OCI-LY7 (cell line): Measurements from ENCODE around the gene SIGLEC1. TPM values are rescaled to one million over a fixed set of nuclear protein-coding genes. Genes with fewer than 3 reads are reported as not detected.

Experiments used
- BruUV-seq: library from RNA; stranded (reverse); fragments of 400-500 nt; replicated peaks from 2 replicates; lab custom pipeline; 2021; lab: Mats Ljungman, UMichigan
- CTCF ChIA-PET: fragments of 300-600 bp; sonication (Branson Sonifier 250); formaldehyde crosslinking; loops from one replicate; lab custom pipeline; 2022; ENCODE audit warnings: antibody characterized with exemption; ENCODE audit not compliant: unreplicated experiment; lab: Charles Lee
- POLR2A ChIA-PET: fragments of 300-600 bp; sonication (Branson Sonifier 250); formaldehyde crosslinking; loops from one replicate; lab custom pipeline; 2022; ENCODE audit warnings: antibody characterized with exemption; lab: Charles Lee
- DNase-seq: peaks from one replicate; pipeline ENCODE4 v3.0.0-alpha.2; 2015; ENCODE audit warnings: low spot score
- H2AFZ ChIP-seq: fragments of 200-600 bp; sonication (generic), shearing (Covaris generic); 2 replicates; pipeline ENCODE4 v1.6.1; 2014; ENCODE audit warnings: mild to moderate bottlenecking, antibody characterized with exemption, low read length, moderate library complexity
- H3K27ac ChIP-seq: fragments of 200-600 bp; sonication (generic); 2 replicates; pipeline ENCODE4 v1.5.1; 2014; ENCODE audit warnings: mixed run types, low read depth, mild to moderate bottlenecking, moderate library complexity, low read length, inconsistent platforms; ENCODE audit not compliant: poor library complexity, severe bottlenecking
- H3K36me3 ChIP-seq: fragments of 200-600 bp; sonication (generic); 2 replicates; pipeline ENCODE4 v1.6.1; 2014; ENCODE audit warnings: mild to moderate bottlenecking, antibody characterized with exemption, low read length, moderate library complexity, mixed read lengths; ENCODE audit not compliant: insufficient read depth
- H3K4me1 ChIP-seq: fragments of 200-600 bp; sonication (generic); 2 replicates; pipeline ENCODE4 v1.5.1; 2014; ENCODE audit warnings: mild to moderate bottlenecking, low read length; ENCODE audit not compliant: insufficient read depth, poor library complexity, severe bottlenecking
- H3K4me2 ChIP-seq: fragments of 200-600 bp; sonication (generic); 2 replicates; pipeline ENCODE4 v1.6.1; 2014; ENCODE audit warnings: mild to moderate bottlenecking, low read length
- H3K4me3 ChIP-seq: fragments of 200-600 bp; sonication (generic); 2 replicates; pipeline ENCODE4 v1.5.1; 2014; ENCODE audit warnings: mild to moderate bottlenecking, low read depth, low read length; ENCODE audit not compliant: poor library complexity, severe bottlenecking
- H3K79me2 ChIP-seq: fragments of 200-600 bp; sonication (generic); 2 replicates; pipeline ENCODE4 v1.6.1; 2016; ENCODE audit warnings: low read depth, mild to moderate bottlenecking, low read length, moderate library complexity, mixed read lengths; ENCODE audit not compliant: insufficient read depth
- H3K9me2 ChIP-seq: fragments of 200-600 bp; sonication (generic); 2 replicates; pipeline ENCODE4 v1.6.1; 2016; ENCODE audit warnings: mild to moderate bottlenecking, low read length, mixed read lengths; ENCODE audit not compliant: insufficient read depth
- H3K9me3 ChIP-seq: fragments of 200-600 bp; sonication (generic); 2 replicates; pipeline ENCODE4 v1.6.1; 2014; ENCODE audit warnings: mild to moderate bottlenecking, mixed run types, low read length, mixed read lengths
- H4K20me1 ChIP-seq: fragments of 200-600 bp; sonication (generic); 2 replicates; pipeline ENCODE4 v1.6.1; 2014; ENCODE audit warnings: mild to moderate bottlenecking, antibody characterized with exemption, low read length, moderate library complexity, mixed read lengths; ENCODE audit not compliant: insufficient read depth
- CTCF ChIP-seq: fragments of 200-600 bp; sonication (generic); conservative IDR thresholded peaks from 2 replicates; pipeline ENCODE4 v1.5.1; 2014; ENCODE audit warnings: mild to moderate bottlenecking, antibody characterized with exemption, low read length, moderate library complexity, mixed read lengths
- EZH2phosphoT487 ChIP-seq: fragments of 200-600 bp; sonication (generic); IDR thresholded peaks from 2 replicates; pipeline ENCODE4 v1.6.1; 2018; ENCODE audit warnings: low read depth, borderline replicate concordance, mild to moderate bottlenecking, mixed run types, antibody characterized with exemption, low read length, moderate library complexity, mixed read lengths
- intact Hi-C: fragments of 100-400 bp; cut with micrococcal nuclease; formaldehyde crosslinking; loops from one replicate; pipeline ENCODE4 v1.10.0; 2022; ENCODE audit not compliant: unreplicated experiment
- total RNA-seq, 2 experiments: library from RNA; depleted of rRNA in 1 of 2; stranded (reverse); fragments of >200 nt in 1 of 2; shearing (Covaris generic) in 1 of 2; gene quantifications; 2 replicates each; pipeline ENCODE4 v1.2.3, GENCODE V29; 2014 to 2022

The SIGLEC1 gene
- total RNA-seq, 2 experiments from 2014 or later: 0.11 TPM; not detected in 1

- Histone ChIP-seq H2AFZ (no peak overlapping the region), H3K36me3 (no peaks in the 10 kb centered on the region), H3K4me2 (no peak overlapping the region), H3K9me3 (no peaks in the 10 kb centered on the region), H3K27ac (no peak overlapping the region), H3K79me2 (no peaks in the 10 kb centered on the region), H3K4me1 (no peaks in the 10 kb centered on the region), H3K9me2 (no peaks in the 10 kb centered on the region), H3K4me3 (no peak overlapping the region), H4K20me1 (no peaks in the 10 kb centered on the region)
- TF ChIP-seq EZH2phosphoT487 (no peak), CTCF (no peak)
- BruUV-seq: no TSS peak
- no peak for DNase-seq
- ChIA-PET POLR2A (no interaction called here), CTCF (no interaction called here)
- intact Hi-C loops: no loop called here
These were observed 19.5 kb upstream of the SIGLEC1 start for GRCh38 chr20:3731944-3732326.

- Histone ChIP-seq H2AFZ (no peak overlapping the region), H3K9me3 (no peaks in the 10 kb centered on the region), H3K36me3 (no peaks in the 10 kb centered on the region), H3K27ac (no peak overlapping the region), H3K4me3 (no peak overlapping the region), H3K4me2 (no peak overlapping the region), H3K9me2 (no peaks in the 10 kb centered on the region), H3K4me1 (no peaks in the 10 kb centered on the region), H3K79me2 (no peaks in the 10 kb centered on the region), H4K20me1 (no peaks in the 10 kb centered on the region)
- POLR2A ChIA-PET: interaction anchor here (0.6 kb wide), 1 partner anchor 240 kb away, joined by 3 read pairs; no protein-coding TSS in a partner anchor
- CTCF ChIA-PET: no interaction called here
- TF ChIP-seq CTCF: no peak
- TF ChIP-seq EZH2phosphoT487: no peak
- intact Hi-C loops: no loop called here
- BruUV-seq: no TSS peak
- no peak for DNase-seq
These were observed 18.6 kb upstream of the SIGLEC1 start for GRCh38 chr20:3730803-3731672.
